GM23338 (cell line): ENCODE data around the gene MAD2L2. TPM values are rescaled to one million over a fixed set of nuclear protein-coding genes. Genes with fewer than 3 reads are reported as not detected.

Experiments
- ATAC-seq: fragments of 200-7000 bp; cut with Tn5 transposase; 3 replicates; pipeline ENCODE4 v1.9.1; 2020
- DNase-seq: peaks from one replicate; pipeline ENCODE4 v3.0.0-alpha.2; 2015; ENCODE audit warnings: low spot score
- H2AFZ ChIP-seq: fragments of 200-600 bp; sonication (generic); 2 replicates; pipeline ENCODE4 v1.8.0; 2016; ENCODE audit warnings: antibody characterized with exemption, mild to moderate bottlenecking, moderate library complexity
- H3F3A ChIP-seq: fragments of 200-600 bp; sonication (generic); replicated peaks from 2 replicates; pipeline ENCODE4 v1.8.0; 2017; ENCODE audit warnings: antibody characterized with exemption, mixed run types, low read depth
- H3K27ac ChIP-seq: fragments of 200-600 bp; sonication (generic); 2 replicates; pipeline ENCODE4 v1.6.1; 2016; ENCODE audit warnings: low read depth
- H3K27me3 ChIP-seq: fragments of 200-600 bp; sonication (generic); 2 replicates; pipeline ENCODE4 v1.8.0; 2016; ENCODE audit warnings: mild to moderate bottlenecking, mixed run types, moderate library complexity; ENCODE audit not compliant: insufficient read depth
- H3K36me3 ChIP-seq: fragments of 200-600 bp; sonication (generic); 2 replicates; pipeline ENCODE4 v1.8.0; 2016; ENCODE audit warnings: mild to moderate bottlenecking; ENCODE audit not compliant: insufficient read depth
- H3K4me1 ChIP-seq: fragments of 200-600 bp; sonication (generic); 2 replicates; pipeline ENCODE4 v1.8.0; 2016; ENCODE audit warnings: mild to moderate bottlenecking, moderate library complexity; ENCODE audit not compliant: insufficient read depth
- H3K4me2 ChIP-seq: fragments of 200-600 bp; sonication (generic); 2 replicates; pipeline ENCODE4 v1.7.1; 2017; ENCODE audit warnings: mixed run types
- H3K4me3 ChIP-seq: fragments of 200-600 bp; sonication (generic); 2 replicates; pipeline ENCODE4 v1.6.1; 2016; ENCODE audit warnings: mixed run types
- H3K79me2 ChIP-seq: fragments of 200-600 bp; sonication (generic); replicated peaks from 2 replicates; pipeline ENCODE4 v1.8.0; 2017; ENCODE audit warnings: mild to moderate bottlenecking; ENCODE audit not compliant: insufficient read depth
- H3K9me2 ChIP-seq: fragments of 200-600 bp; sonication (generic); 2 replicates; pipeline ENCODE4 v1.8.0; 2017; ENCODE audit not compliant: insufficient read depth
- H4K20me1 ChIP-seq: fragments of 200-600 bp; sonication (generic); replicated peaks from 2 replicates; pipeline ENCODE4 v1.8.0; 2017; ENCODE audit warnings: mild to moderate bottlenecking; ENCODE audit not compliant: insufficient read depth
- H3K27ac Mint-ChIP-seq: 2 replicates; pipeline ENCODE4 v1.8.0; 2020; ENCODE audit warnings: inconsistent platforms, mild to moderate bottlenecking, moderate library complexity, mixed read lengths
- H3K27me3 Mint-ChIP-seq: 3 replicates; pipeline ENCODE4 v1.8.0; 2022; ENCODE audit warnings: low read depth, mild to moderate bottlenecking, moderate library complexity, mixed read lengths, inconsistent platforms; ENCODE audit not compliant: insufficient read depth, poor library complexity
- H3K36me3 Mint-ChIP-seq: 3 replicates; pipeline ENCODE4 v1.8.0; 2021; ENCODE audit warnings: low read depth, mild to moderate bottlenecking, inconsistent platforms, moderate library complexity, mixed read lengths
- H3K4me1 Mint-ChIP-seq: 3 replicates; pipeline ENCODE4 v1.8.0; 2020; ENCODE audit warnings: mild to moderate bottlenecking, inconsistent platforms, mixed read lengths
- H3K4me3 Mint-ChIP-seq: 3 replicates; pipeline ENCODE4 v1.8.0; 2021; ENCODE audit warnings: moderate library complexity, mild to moderate bottlenecking, inconsistent platforms, mixed read lengths
- H3K9me3 Mint-ChIP-seq: 3 replicates; pipeline ENCODE4 v1.8.0; 2020; ENCODE audit warnings: moderate library complexity, mild to moderate bottlenecking, inconsistent platforms, mixed read lengths
- EZH2 ChIP-seq: fragments of 200-600 bp; sonication (generic); IDR thresholded peaks from one replicate; pipeline ENCODE4 v1.8.0; 2017; ENCODE audit warnings: antibody characterized with exemption, mild to moderate bottlenecking, low read depth; ENCODE audit not compliant: unreplicated experiment
- JUNB ChIP-seq: IDR thresholded peaks from one replicate; pipeline ENCODE4 v1.6.1; 2016; ENCODE audit warnings: antibody characterized with exemption; ENCODE audit not compliant: unreplicated experiment
- POLR2AphosphoS5 ChIP-seq: IDR thresholded peaks from 2 replicates; pipeline ENCODE4 v1.6.1; 2016; ENCODE audit warnings: antibody characterized with exemption, low read depth
- STAT1 ChIP-seq: IDR thresholded peaks from one replicate; pipeline ENCODE4 v1.6.1; 2016; ENCODE audit warnings: antibody characterized with exemption; ENCODE audit not compliant: unreplicated experiment
- polyA plus RNA-seq: library from polyadenylated mRNA; unstranded; fragments of >200 nt; fragmentation: Nextera tagmentation; extraction: Ambion mirVana; gene quantifications from 2 replicates; pipeline ENCODE4 v1.2.1, GENCODE V29; 2016
- total RNA-seq: library from RNA; depleted of rRNA; stranded (reverse); fragments of >200 nt; shearing (Covaris generic); gene quantifications from 2 replicates; pipeline ENCODE4 v1.2.3, GENCODE V29; 2014
- TF ChIP-seq, protein P1 (sequence below): fragments of 250-450 bp; sonication (Bioruptor Pico); IDR thresholded peaks from 2 replicates; pipeline ENCODE4 v1.5.0; 2020; ENCODE audit warnings: mild to moderate bottlenecking, moderate library complexity

MAD2L2 gene
- total and polyA plus RNA-seq, 2 experiments from 2014 or later: 498 to 552 TPM

DNA sequence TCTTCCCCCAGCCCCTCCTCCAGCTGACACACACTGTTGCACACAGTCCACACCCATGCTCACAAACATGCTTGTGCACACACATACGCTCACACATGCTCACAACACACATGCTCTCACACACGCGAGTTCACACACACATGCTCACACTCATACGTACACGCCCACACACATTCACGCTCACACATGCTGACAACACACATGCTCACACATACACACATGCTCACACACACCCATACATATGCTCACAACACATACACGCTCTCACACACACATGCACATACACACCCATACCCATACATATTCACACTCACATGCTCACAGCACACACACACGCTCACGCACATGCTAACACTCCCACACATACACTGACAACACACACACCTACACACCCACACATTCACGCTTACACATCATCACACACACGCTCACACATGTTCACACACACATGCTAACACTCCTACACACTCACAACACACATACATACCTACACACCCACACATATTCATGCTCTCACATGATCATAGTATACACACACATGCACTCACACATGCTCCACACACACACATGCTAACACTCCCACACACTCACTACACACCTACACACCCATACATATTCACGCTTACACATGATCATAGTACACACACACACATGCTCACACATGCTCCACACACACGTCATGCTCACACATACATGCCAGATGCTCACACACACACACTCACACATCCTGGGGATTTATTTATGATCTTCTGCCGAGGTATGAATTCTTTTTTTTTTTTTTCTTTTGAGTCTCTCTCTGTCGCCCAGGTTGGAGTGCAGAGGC, 21.2 kb upstream of the MAD2L2 start:
- Histone ChIP-seq H3K36me3 (no peaks in the 10 kb centered on the region; the same call in 1 of the 2 replicates), H3K79me2 (peaks cover 37% of the 10 kb centered on the region), H2AFZ (no peak overlapping the region), H3K4me1 (peaks cover 50% of the 10 kb centered on the region), H3K27ac (no peak overlapping the region), H3F3A (peaks cover 18% of the 10 kb centered on the region), H3K9me2 (no peaks in the 10 kb centered on the region), H3K4me2 (no peak overlapping the region; the same call in 1 of the 2 replicates), H3K4me3 (no peak overlapping the region), H4K20me1 (no peaks in the 10 kb centered on the region), H3K27me3 (no peaks in the 10 kb centered on the region)
- H3K4me1 Mint-ChIP-seq: peaks cover 55% of the 10 kb centered on the region
- no peak for ATAC-seq
- no peak for TF ChIP-seq EZH2
- no peak for TF ChIP-seq JUNB
- no peak for TF ChIP-seq STAT1
- TF ChIP-seq, protein P1, sequence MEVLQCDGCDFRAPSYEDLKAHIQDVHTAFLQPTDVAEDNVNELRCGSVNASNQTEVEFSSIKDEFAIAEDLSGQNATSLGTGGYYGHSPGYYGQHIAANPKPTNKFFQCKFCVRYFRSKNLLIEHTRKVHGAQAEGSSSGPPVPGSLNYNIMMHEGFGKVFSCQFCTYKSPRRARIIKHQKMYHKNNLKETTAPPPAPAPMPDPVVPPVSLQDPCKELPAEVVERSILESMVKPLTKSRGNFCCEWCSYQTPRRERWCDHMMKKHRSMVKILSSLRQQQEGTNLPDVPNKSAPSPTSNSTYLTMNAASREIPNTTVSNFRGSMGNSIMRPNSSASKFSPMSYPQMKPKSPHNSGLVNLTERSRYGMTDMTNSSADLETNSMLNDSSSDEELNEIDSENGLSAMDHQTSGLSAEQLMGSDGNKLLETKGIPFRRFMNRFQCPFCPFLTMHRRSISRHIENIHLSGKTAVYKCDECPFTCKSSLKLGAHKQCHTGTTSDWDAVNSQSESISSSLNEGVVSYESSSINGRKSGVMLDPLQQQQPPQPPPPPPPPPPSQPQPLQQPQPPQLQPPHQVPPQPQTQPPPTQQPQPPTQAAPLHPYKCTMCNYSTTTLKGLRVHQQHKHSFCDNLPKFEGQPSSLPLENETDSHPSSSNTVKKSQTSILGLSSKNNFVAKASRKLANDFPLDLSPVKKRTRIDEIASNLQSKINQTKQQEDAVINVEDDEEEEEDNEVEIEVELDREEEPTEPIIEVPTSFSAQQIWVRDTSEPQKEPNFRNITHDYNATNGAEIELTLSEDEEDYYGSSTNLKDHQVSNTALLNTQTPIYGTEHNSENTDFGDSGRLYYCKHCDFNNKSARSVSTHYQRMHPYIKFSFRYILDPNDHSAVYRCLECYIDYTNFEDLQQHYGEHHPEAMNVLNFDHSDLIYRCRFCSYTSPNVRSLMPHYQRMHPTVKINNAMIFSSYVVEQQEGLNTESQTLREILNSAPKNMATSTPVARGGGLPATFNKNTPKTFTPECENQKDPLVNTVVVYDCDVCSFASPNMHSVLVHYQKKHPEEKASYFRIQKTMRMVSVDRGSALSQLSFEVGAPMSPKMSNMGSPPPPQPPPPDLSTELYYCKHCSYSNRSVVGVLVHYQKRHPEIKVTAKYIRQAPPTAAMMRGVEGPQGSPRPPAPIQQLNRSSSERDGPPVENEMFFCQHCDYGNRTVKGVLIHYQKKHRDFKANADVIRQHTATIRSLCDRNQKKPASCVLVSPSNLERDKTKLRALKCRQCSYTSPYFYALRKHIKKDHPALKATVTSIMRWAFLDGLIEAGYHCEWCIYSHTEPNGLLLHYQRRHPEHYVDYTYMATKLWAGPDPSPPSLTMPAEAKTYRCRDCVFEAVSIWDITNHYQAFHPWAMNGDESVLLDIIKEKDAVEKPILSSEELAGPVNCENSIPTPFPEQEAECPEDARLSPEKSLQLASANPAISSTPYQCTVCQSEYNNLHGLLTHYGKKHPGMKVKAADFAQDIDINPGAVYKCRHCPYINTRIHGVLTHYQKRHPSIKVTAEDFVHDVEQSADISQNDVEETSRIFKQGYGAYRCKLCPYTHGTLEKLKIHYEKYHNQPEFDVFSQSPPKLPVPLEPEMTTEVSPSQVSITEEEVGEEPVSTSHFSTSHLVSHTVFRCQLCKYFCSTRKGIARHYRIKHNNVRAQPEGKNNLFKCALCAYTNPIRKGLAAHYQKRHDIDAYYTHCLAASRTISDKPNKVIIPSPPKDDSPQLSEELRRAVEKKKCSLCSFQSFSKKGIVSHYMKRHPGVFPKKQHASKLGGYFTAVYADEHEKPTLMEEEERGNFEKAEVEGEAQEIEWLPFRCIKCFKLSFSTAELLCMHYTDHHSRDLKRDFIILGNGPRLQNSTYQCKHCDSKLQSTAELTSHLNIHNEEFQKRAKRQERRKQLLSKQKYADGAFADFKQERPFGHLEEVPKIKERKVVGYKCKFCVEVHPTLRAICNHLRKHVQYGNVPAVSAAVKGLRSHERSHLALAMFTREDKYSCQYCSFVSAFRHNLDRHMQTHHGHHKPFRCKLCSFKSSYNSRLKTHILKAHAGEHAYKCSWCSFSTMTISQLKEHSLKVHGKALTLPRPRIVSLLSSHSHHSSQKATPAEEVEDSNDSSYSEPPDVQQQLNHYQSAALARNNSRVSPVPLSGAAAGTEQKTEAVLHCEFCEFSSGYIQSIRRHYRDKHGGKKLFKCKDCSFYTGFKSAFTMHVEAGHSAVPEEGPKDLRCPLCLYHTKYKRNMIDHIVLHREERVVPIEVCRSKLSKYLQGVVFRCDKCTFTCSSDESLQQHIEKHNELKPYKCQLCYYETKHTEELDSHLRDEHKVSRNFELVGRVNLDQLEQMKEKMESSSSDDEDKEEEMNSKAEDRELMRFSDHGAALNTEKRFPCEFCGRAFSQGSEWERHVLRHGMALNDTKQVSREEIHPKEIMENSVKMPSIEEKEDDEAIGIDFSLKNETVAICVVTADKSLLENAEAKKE: no peak
- TF ChIP-seq POLR2AphosphoS5: no peak
- no peaks in the 10 kb centered on the region for H3K9me3 Mint-ChIP-seq
- H3K27ac Mint-ChIP-seq: no peak overlapping the region
- H3K36me3 Mint-ChIP-seq: no peaks in the 10 kb centered on the region
- no peak overlapping the region for H3K4me3 Mint-ChIP-seq
- H3K27me3 Mint-ChIP-seq: peaks cover 14% of the 10 kb centered on the region
- DNase-seq: no peak
